SIG-M5 (cell line): ENCODE data around the gene NGLY1.

Experiments used
- DNase-seq: peaks from one replicate; lab custom pipeline; 2025; lab: John Stamatoyannopoulos, UW

Gene NGLY1

GRCh38 chr3:25782938-25783660, at the start of gene NGLY1:
NGLY1 (minus strand) TSS chr3:25783443; CDS start chr3:25783390, 53 bp downstream.
- peak; percentile 27 for DNase-seq

GRCh38 chr3:25831578-25831977, 48.3 kb upstream of the NGLY1 start:
- DNase-seq: no peak

- DNase-seq: no peak
Measured at GRCh38 chr3:25830373-25831280, 47.4 kb upstream of the NGLY1 start.

GRCh38 chr3:25826510-25826909, 43.3 kb upstream of the NGLY1 start:
- DNase-seq: no peak

GRCh38 chr3:25823314-25823713, 40.1 kb upstream of the NGLY1 start:
- no peak for DNase-seq

GRCh38 chr3:25821746-25822573, 38.7 kb upstream of the NGLY1 start:
- no peak for DNase-seq

GRCh38 chr3:25820816-25821486, 37.7 kb upstream of the NGLY1 start:
- no peak for DNase-seq

- DNase-seq: no peak
Measured at GRCh38 chr3:25820366-25820765, 37.1 kb upstream of the NGLY1 start.

- no peak for DNase-seq
Measured at GRCh38 chr3:25818335-25818734, 35.1 kb upstream of the NGLY1 start.

- DNase-seq: no peak
Measured at GRCh38 chr3:25817638-25818037, 34.4 kb upstream of the NGLY1 start.

GRCh38 chr3:25817107-25817506, 33.9 kb upstream of the NGLY1 start:
- DNase-seq: no peak

- DNase-seq: no peak
Measured at GRCh38 chr3:25812644-25813043, 29.4 kb upstream of the NGLY1 start.

GRCh38 chr3:25804676-25805075, 21.4 kb upstream of the NGLY1 start:
- DNase-seq: no peak

GRCh38 chr3:25803833-25804232, 20.6 kb upstream of the NGLY1 start:
- no peak for DNase-seq

GRCh38 chr3:25801786-25802185, 18.5 kb upstream of the NGLY1 start:
- no peak for DNase-seq

GRCh38 chr3:25789596-25790556, 6.6 kb upstream of the NGLY1 start, which contains the start of gene OXSM:
OXSM (plus strand) TSS chr3:25790090; CDS start chr3:25791021, 931 bp downstream.
- DNase-seq: peak; percentile 66

GRCh38 chr3:25789209-25789595, 6.0 kb upstream of the NGLY1 start:
- no peak for DNase-seq

GRCh38 chr3:25787689-25788088, 4.4 kb upstream of the NGLY1 start:
- no peak for DNase-seq

GRCh38 chr3:25785826-25786225, 2.6 kb upstream of the NGLY1 start:
- no peak for DNase-seq

GRCh38 chr3:25784971-25785370, 1.7 kb upstream of the NGLY1 start:
- DNase-seq: no peak
